Amniotic epithelial cell (primary cell): ENCODE results near the gene RBBP6.
"Not testable (repeated sequence)": the region's sequence is repeated elsewhere in the genome, so short reads cannot be mapped to it uniquely, and the experiment has no call there.

Source experiments
- DNase-seq: peaks from one replicate; pipeline ENCODE4 v3.0.0-alpha.2; 2010; ENCODE audit warnings: low read depth

The RBBP6 gene, protein sequence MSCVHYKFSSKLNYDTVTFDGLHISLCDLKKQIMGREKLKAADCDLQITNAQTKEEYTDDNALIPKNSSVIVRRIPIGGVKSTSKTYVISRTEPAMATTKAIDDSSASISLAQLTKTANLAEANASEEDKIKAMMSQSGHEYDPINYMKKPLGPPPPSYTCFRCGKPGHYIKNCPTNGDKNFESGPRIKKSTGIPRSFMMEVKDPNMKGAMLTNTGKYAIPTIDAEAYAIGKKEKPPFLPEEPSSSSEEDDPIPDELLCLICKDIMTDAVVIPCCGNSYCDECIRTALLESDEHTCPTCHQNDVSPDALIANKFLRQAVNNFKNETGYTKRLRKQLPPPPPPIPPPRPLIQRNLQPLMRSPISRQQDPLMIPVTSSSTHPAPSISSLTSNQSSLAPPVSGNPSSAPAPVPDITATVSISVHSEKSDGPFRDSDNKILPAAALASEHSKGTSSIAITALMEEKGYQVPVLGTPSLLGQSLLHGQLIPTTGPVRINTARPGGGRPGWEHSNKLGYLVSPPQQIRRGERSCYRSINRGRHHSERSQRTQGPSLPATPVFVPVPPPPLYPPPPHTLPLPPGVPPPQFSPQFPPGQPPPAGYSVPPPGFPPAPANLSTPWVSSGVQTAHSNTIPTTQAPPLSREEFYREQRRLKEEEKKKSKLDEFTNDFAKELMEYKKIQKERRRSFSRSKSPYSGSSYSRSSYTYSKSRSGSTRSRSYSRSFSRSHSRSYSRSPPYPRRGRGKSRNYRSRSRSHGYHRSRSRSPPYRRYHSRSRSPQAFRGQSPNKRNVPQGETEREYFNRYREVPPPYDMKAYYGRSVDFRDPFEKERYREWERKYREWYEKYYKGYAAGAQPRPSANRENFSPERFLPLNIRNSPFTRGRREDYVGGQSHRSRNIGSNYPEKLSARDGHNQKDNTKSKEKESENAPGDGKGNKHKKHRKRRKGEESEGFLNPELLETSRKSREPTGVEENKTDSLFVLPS (N-terminal part only)

DNA sequence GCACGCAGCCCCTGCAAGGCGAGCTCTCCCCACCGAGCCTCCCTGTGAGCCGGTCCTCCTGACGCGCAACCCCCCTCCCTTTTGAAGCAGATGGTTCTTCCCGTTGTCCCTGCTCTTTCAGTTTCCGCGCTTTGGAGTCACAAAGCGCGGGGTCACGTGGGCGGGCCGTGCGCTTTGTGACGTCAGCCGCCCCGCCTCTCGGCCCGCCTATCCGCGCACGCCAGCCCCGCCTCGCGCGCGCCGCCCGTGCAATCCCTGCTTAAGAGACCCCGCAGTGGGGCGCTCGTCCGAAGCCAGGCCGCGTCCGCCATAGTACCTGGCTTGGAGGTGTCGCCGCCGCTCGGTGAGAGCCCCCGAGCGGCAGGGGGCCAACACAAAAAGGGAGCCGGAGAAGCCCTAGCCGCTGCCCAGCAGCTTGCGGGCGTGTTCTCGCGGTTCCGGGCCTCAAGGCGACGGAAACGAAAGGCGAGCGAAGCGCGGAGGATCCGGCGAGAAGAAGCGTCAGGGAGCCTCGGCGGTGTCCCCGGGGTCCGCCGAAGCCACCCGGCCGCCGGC lies at the start of gene RBBP6:
Gene RBBP6, plus strand, starts transcription at position 272 of the 555 bp plus-strand sequence. CDS start 1,061 bp downstream, outside the sequence.
- peak; percentile 95 for DNase-seq

DNA sequence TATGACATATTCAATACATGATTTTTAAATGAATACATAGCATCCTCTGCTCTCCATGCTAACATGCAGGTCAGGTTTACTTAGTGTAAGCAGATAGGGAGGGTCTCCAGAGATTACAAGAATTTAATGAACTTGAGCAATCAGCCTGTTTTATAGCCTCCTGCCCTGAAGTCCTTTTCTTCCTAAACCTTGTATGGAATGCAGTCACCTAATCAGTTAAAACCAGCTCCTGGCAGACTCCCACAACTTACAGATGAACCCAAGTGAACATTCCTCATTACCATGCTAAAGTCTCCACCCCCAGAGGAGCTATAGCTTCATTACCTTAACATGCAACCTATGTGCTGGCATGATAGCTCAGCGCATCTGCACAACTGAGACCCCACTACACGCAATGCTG lies 48.5 kb upstream of the RBBP6 start:
- no peak for DNase-seq

DNA sequence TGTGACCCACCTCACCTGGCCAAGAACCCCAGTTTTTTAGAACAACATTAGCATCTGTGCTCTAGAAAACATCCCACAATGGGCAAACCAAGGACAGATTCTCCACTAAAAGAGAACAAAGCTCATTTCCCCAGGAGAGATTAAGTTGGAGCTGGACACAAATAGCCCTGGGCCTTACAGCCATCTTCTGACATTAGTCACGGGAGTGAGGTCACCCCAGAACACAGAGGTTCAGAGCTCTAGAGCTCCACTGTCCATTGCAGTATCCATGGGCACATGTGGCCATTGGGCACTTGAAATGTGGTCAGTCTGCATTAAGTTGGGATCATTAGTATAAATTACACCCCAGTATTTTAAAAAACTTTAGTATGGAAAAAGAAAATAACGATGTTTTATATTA lies 47.6 kb upstream of the RBBP6 start:
- no peak for DNase-seq

DNA sequence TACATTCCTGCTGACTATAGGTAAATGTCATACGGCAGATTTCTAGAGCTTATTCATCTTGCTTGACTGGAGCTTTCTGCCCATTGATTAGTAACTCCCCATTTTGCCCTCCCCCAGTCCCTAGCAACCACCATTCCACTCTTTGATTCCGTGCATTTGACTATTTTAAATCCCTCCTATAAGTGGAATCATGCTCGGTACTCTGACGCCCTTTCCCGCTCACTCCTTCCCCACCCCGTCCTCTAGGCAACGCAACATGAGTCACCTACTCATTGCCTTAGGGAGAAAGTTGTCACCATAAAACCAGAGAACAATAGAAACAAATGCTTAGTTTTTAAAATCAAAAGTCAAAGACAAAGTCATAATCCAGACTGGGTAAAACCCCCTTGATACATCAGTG lies 45.5 kb upstream of the RBBP6 start:
- no peak for DNase-seq

DNA sequence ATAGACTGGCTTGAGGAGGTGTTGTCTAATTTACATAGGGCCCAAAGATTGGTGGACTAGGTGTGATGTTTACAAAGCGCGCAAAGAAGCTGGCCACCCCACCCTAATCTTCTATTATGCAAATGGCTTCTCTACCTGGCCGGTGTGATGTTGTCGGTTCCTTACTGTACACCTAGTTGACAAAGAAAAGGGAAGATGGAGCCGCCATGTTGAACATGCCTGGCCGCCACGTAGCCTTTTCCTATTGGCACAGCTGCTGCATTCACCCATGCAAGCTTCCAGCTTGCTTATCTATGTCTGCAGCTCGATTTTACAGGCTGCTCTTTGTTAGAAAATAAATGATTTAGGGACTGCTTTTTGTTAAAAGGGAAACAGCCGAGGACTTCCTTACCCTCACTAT lies 44.2 kb upstream of the RBBP6 start:
- not testable (repeated sequence) for DNase-seq

DNA sequence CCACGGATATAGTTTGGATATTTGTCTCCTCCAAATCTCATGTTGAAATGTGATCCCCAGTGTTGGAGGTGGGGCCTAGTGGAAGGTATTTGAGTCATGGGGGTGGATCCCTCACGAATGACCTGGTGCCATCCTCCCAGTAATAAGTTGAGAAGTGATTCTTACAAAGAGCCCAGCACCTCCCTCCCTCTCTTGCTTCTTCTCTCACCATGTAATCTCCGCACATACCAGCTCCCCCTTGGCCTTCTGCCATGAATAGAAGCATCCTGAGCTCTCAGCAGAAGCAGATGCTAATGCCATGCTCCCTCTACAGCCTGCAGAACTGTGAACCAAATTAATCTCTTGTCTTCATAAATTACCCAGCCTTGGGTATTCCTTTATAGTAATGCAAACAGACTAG lies 41.9 kb upstream of the RBBP6 start:
- peak; percentile 19 for DNase-seq

DNA sequence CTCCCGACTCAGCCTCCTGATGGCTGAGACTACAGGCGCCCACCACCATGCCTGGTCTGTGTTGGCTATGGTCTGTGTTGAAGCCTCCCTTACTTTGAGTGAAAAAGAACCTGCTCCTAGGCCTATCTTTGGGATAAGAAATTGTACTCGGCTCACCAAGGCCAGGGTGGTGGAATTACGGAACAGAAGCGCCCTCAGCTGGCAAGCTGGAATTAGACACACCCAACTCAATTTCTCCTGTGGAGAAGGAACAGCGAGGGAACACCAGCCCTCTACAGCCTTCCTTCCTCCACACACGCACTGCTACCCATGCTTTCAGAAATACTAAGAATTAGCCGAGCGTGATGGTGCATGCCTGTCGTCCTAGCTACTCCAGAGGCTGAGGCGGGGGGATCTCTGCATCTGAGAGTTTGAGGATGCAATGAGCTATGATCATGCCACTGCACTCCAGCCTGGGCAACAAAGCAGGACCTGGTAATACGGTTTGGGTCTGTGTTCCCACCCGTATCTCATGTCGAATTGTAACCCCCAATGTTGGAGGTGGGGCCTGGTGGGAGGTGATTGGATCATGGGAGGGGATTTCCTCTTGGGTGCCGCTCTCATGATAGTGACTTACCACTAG lies 40.1 kb upstream of the RBBP6 start:
- peak; percentile 7 for DNase-seq

DNA sequence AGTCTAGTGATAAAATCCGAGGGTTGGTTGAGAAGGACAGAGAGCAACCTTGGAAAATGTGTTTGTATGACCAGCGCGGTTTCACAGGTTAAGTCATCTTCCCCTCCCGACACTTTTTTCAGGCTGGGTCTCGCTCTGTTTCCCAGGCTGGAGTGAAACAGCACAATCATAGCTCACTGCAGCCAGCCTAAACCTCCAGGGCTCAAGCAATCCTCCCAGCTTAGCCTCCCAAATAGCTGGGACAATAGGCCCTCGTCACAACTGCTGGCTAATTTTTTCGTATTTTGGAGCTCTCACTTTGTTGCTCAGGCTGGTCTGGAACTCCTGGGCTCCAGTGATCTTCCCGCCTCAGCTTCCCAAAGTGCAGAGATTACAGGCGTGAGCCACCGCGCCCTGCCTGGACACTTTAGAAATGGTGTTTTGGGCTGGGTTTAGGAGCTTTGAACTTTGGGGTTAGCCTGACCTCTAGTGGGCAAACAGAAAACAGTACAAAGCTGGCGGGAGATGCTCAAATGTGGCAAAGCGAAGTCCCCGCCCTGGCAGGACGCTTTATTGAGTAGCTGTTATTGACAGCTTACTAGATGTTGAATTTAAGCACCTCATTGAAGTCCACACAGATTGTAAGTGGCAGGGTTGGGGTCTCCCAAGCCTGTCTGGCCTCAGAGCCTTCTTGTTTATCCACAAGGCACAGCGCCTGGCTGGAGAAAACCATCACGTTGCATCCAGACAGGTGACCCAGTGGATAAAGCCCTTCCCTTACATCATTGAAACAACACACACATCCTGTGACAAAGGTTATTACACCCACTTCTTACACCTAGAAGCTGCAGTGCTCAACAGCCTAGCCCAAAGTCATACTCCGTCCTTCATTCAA lies 34.7 kb upstream of the RBBP6 start:
- peak; percentile 44 for DNase-seq

DNA sequence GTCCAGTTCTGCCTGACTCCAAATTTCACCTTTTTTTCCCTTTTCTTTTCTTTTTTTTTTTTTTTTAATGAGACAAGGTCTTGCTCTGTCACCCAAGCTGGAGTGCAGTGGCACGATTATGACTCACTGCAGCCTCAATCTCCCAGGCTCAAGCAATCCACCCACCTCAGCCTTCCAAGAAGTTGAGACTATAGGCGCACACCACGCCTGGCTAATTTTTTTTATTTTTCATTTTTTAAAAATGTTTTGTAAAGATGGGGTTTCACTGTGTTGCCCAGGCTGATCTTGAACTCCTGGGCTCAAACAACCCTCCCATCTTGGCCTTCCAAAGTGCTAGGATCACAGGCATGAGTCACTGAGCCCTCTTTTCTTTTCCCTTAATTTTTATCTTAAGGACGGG lies 33.4 kb upstream of the RBBP6 start:
- no peak for DNase-seq

DNA sequence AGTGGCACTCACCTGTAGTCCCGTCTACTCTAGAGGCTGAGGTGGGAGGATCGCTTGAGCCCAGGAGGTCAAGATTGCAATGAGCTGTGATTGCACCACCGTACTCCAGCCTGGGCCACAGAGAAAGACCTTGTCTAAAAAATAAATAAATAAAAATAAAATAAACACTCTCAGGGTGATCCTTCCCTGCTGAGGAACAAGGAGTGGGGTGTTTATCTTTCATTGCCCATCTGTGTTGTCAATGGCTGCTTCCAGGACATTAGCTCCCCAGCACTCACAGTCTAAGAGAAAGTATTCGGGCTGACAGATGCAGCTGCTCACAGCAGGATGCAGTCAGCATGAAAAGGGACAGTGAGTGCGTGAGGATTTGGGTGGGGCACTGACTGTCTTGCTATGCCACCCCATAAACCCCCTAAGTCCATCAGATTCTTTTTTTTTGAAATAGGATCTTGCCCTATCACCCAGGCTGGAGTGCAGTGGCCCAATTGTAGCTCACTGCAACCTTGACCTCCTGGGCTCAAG lies 31.3 kb upstream of the RBBP6 start:
- no peak for DNase-seq

DNA sequence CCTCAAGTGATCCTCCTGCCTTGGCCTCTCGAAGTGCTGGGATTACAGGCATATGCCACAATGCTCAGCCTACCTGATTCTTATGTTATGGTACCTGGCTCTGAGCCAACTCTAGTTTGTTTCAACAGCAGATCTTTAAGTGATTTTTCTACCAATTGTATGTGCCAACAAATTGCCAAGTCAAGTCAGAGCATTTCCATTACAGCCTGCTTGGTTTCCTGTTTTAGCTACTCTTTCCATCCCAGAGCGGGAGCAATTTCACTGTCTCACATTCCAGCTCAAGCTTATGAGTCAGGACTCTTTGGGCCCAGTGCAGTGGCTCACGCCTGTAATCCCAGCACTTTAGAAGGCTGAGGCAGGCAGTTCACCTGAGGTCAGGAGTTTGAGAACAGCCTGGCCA lies 30.8 kb upstream of the RBBP6 start:
- DNase-seq = peak; percentile 86

DNA sequence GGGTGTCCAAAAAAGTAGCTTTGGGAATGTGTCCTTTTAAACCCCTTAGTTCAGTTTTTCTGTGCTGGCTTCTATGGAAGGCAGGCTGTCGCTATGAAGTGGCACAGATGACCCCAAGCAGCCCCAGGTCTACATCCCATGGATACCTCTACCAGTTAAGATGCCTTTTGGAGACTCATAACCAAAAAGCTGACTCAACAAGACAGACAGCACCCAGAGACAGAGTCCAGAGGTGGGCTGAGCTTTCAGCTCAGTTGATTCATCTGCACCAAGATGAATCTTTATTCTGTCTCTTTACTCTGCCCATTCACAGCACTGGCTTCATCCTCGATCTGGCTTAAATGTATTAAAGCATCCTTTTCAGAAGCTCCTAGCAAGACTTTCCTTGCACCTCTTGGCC lies 29.8 kb upstream of the RBBP6 start:
- DNase-seq = peak; percentile 13

DNA sequence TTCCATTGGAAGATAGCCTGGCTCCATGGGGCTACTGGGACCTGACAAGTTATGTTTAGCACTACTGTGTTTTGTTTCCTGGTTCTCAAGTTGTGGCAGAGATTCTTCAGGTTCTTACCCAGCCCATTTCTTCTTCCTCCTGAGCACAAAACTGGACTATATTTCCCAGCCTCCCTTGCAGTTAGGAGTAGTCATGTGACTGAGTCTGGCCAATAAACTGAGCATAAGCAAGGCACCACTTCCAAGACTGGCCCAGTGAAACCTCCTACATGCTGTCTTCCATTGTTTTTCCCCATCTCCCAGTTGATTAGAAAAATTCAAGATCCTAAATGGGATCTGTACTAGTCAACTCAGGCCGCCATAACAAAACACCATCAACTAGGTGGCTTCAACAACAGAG lies 28.2 kb upstream of the RBBP6 start:
- no peak for DNase-seq

DNA sequence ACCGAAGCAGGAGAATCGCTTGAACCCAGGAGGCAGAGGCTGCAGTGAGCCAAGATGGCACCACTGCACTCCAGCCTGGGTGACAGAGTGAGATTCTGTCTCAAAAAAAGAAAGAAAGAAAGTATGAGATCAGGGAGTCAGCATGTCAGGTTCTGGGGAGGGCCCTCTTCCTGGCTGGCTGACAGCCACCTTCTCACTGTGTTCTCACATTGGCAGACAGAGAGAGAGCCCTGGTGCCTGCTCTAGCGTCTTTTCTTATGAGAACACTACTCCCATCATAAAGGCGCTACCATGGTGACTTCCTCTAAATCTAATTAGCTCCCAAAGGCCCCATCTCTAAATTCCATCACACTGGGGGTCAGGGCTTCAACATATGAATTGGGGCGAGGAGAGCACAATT lies 27.6 kb upstream of the RBBP6 start:
- DNase-seq = no peak

DNA sequence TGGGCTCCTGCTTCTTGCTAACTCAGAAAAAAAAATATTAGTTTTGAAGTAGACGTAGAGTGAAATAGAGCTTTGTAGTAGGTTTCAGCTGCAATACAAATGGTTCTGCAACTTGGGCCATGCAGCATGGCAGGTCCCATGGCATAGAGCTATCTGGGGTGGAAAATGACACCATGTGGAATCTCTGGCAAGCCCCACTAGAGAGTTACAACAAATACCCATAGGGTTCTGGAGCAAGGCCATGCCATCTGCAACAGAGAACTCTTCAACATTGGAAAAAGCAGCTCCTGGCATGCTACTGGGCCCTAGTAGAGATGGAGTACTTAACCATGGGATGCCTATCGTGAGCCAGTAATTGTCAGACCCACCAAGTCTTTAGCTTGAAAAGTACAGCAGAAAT lies 25.3 kb upstream of the RBBP6 start:
- no peak for DNase-seq

DNA sequence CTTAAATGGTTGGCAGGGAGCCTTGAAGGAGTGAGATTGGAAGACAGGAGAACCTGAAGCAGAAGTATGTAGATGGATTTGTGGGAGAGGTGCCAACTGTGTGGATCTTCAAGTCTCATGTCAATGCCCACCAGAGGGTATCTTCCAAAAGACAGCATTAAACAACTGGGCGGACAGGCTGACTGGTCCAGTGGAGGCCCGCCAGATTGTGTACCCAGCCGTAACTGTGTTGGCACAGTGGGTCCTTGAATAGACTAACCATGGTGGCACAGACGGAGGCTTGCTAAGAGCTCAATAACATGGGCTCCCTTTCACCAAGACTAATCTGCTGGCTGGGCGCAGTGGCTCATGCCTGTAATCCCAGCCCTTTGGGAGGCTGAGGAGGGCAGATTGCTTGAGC lies 24.2 kb upstream of the RBBP6 start:
- no peak for DNase-seq

DNA sequence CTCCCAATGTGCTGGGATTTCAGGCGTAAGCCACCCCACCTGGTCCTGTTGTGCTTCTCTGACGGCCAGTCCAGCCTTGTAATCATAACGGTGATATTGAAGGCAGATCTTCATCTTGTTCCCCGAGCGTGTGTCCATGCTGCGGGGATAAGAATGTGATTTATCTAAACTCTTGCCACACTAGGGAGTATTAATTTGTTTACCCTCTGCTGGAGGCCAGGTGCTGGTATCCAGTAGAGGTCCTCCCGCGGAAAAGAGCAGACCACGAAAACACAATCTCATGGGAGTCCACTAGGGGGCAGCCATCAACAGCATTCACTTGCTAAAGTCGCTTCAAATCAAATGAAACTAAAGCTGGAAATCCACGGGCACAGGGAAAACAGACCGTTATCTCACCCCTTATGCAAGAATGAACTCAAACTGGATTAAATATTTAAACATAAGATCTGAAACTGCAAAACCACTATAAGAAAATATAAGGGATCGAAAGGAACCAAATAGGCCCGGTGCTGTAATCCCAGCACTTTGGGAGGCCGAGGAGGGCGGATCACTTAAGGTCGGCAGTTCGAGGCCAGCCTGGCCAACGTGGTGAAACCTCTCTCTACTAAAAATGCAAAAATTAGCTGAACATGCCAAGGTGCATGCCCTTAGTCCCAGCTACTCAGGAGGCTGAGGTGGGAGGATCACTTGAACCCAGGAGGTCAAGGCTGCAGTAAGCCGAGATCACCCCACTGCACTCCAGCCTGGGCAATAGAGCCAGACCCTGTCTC lies 22.3 kb upstream of the RBBP6 start:
- DNase-seq = peak; percentile 90

DNA sequence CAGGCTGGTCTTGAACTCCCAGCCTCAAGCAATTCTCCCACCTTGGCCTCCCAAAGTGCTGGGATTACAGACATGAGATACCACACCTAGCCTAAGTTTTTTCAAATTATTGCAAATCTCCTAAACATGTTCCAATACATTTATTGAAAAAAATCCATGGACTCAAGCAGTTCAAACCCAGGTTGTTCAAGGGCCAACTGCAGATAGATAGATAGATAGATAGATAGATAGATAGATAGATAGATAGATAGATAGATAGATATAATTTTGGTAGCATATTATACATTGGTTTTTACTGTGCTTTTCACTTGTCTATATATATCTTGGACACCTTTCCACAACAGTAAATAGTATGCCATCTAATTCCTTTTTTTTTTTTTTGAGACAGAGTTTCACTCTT lies 20.9 kb upstream of the RBBP6 start:
- no peak for DNase-seq

DNA sequence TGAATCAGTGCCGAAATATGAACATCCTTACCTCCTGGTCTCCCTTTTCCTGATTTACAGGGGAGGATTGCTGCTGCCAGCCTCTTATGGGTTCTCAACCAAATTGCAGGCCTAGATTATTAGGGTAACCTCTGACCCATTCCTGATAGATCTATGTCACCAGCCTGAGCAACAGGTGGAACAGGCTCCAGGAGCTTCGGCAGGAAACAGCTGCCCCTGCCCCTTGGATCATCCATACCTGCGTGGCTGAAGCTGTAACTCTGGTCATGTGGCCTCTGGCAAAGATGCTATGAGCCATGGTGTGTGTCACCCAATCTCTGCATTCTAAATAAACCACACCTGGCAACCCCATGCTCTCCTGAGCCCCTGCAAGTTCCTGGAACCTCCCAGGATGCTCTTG lies 18.4 kb upstream of the RBBP6 start:
- no peak for DNase-seq

DNA sequence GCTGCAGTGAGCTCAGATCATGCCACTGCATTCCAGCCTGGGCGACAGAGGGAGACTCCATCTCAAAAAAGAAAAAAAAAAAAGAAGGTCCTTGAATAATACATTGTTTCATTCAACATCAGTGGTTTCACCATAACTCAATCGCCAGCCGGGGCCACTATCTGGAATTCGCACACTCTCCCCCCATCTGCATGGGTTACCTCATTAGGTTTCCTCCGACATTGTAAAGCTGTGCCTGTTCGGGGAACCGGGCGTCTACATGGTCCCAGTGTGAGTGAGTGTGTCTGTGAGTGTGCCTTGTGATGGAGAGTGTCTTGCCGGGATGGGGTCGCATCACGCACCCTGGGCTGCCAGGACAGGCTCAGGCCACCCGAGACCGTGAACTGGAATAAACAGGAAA lies 16.6 kb upstream of the RBBP6 start:
- no peak for DNase-seq
